GF-D8 (cell line): ENCODE measurements around the gene UBTD1.
"Not testable (repeated sequence)": the region's sequence is repeated elsewhere in the genome, so short reads cannot be mapped to it uniquely, and the experiment has no call there.

Source experiments
- DNase-seq: peaks from one replicate; lab custom pipeline; 2025; lab: John Stamatoyannopoulos, UW

Gene UBTD1, protein sequence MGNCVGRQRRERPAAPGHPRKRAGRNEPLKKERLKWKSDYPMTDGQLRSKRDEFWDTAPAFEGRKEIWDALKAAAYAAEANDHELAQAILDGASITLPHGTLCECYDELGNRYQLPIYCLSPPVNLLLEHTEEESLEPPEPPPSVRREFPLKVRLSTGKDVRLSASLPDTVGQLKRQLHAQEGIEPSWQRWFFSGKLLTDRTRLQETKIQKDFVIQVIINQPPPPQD

DNA sequence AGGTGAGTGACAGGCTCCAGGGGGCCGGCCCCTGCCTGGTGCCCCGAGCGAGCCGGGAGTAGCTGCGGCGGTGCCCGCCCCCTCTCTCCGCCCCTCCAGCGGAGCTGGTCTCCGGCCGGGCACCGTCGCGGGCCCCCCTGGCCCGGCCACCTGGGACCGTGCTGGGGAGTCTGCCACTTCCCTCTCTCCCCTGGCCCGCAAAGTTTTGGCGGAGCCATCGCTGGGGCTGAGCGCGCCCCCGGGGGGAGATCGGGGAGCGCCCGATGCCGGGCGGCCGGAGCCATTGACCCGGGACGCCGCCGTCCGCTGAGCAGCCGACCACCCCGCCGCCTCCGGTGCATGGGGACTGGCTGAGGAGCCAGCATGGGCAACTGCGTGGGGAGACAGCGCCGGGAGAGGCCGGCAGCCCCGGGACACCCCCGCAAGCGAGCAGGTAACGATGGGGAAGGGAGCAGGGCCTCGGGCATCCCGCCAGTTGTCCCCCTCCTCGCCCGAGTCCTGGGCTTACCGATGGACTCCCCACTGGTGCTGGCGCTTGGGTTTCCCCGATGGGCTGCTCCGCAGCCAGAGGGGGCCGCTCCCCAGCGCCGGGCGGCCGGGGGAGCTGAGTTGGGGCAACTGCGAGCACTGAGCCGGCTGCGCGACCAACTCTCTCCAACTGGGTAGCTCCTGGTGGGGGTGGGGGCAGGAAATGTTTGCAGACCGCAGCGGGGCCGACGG lies at the start of gene UBTD1:
Gene UBTD1, plus strand, starts transcription at position 84 of the 720 bp plus-strand sequence. Its CDS starts 280 bp downstream, at position 364.
- DNase-seq: no peak

DNA sequence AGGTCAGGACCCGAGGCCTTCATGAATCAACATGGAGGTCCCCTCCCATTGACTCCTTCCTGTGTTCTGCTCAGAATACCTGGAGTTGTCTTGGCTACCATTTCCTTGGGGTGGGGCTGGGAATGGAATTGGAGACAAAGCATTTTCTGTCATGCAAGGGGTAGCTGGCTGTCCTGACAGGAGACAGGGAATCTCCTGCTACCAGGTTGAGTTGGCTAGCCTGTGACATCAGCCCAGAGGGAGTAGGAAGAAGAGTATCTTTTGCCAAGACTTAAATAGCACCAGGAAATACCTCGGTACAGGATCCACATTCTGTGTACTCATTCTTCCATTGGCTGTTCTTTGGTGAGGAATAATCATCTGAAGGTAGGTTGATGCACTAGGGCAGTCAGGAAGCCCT lies 47.9 kb upstream of the UBTD1 start:
- DNase-seq: no peak

DNA sequence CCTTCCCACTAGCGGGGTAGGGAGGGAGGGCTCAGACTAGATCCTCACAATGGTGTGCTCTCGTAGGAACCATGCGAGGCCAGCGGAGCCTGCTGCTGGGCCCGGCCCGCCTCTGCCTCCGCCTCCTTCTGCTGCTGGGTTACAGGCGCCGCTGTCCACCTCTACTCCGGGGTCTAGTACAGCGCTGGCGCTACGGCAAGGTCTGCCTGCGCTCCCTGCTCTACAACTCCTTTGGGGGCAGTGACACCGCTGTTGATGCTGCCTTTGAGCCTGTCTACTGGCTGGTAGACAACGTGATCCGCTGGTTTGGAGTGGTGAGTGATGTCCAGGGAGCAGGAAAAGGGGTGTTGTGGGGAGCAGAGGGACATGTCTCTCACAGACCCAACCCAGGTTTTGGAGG lies 47.1 kb upstream of the UBTD1 start:
- DNase-seq: no peak

DNA sequence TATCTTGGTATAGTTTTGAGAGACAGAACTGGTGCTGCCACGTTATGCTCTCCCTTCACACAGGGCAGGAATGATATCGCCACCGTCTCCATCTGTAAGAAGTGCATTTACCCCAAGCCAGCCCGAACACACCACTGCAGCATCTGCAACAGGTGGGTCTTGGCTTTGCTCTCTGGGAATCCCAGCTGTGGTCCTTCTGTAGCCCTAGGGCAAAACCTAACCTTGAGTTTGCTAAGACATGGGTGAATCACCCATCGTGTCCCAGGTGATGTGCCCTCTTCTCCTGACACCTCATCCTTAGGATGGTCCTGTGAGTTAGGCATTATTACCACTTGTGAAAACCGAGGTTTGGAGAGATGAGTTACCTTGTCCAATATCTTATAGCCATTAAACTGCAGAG lies 46.4 kb upstream of the UBTD1 start:
- no peak for DNase-seq

DNA sequence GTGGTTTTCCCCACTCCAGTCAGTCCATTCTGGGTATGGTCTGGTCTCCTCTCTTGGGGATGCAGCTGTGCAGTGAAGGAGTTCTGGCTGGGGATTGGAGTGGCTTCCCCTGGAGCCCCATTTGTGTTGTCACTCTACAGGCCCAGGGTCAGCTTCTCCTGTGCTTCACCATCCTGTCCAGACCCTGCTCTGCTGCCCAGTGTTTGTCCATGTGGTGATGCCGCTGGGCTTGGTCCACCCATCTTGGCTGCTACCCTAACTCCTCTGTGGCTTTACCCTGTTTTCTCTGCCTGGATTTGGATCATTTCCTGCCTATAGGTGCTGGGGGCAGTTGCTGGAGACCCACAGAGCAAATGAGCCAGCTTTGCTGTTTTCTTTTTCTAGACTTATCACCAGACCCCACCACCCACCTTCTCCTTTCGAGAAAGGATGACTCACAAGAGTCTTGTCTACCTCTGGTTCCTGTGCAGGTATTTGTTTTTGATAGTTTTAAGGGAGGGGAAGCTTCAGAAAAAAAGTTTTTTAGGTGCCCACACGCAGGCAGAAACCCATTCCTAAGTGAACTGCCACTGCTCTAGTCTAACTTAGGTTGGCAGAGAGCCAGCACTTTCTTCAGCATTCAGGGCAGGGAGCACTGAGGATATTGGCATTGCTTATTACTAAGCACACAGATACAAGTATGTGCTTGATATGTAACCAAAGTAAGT lies 44.2 kb upstream of the UBTD1 start:
- no peak for DNase-seq

DNA sequence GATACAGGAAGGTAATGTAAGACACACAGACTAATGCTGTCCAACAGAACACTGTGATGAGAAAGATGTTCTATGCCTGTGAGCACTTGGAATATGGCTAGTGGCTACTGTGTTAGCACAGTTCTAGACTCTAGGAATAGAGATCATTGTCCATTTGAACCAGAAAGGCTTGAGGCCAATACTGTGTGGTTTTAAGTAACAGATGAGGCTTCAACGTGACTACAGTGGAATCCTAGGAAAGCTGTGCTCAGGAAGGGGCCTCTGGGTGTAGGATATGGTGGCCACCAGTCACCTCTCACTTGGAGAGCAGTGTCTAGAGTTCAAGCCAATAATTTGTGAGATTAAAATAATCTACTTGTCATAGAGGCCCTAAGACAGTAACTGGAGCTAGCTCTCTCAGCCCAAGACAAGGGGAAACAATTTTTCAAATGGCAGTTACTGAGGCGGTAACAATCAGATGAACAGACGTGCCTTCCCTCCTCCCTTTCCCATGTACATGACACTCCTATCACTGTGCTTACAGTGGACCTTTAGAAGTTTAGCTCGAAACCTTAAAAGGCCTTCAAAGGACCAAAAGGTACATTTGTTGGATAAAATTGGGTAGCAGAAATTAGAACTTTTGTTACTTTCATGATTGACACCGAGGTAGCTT lies 42.6 kb upstream of the UBTD1 start:
- no peak for DNase-seq

DNA sequence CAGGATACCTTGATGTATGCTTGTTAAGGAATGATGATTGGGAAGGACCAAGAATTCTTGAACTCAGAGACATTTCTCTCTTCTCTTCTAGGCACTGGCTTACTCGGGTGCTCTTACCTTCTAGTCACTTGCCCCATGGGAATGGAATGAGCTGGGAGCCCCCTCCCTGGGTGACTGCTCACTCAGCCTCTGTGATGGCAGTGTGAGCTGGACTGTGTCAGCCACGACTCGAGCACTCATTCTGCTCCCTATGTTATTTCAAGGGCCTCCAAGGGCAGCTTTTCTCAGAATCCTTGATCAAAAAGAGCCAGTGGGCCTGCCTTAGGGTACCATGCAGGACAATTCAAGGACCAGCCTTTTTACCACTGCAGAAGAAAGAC lies 42.0 kb upstream of the UBTD1 start:
- DNase-seq: no peak

DNA sequence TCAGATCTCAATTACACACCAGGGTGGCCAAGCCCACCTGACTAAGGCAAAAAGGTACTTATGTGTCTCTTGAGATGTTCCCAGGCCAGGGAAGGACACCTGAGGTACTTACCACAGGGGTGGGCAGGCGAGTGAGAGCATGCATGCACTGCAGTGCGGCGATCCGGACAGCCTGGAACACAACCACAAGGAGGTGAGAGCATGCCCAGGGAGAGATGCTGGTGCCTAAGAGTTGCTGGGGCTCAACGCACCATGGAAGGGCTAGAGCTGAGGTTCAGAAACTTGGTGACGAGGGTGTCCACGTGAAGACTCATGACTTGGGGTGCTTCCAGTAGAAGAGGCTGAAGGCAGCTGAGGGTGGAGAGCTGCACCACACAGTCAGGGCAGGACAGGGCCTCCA lies 39.6 kb upstream of the UBTD1 start:
- no peak for DNase-seq

DNA sequence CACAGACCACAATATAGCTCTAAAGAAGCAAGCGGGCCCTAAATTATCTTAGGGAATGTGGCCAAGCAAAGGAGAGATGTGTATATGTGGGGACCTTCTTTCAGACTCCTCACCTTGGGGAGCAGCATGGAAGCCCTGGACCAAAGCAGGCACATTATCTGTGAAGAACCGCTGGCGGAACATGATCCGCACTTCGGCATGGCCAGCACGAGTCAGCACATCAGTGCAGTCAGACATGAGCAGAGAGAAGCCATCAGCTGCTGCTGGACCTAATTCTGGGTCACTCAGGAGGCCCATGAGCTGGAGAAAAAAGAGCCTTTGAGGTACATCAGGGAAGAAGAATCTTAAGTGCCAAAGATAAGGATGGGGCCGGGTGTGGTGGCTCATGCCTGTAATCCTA lies 38.8 kb upstream of the UBTD1 start:
- no peak for DNase-seq

DNA sequence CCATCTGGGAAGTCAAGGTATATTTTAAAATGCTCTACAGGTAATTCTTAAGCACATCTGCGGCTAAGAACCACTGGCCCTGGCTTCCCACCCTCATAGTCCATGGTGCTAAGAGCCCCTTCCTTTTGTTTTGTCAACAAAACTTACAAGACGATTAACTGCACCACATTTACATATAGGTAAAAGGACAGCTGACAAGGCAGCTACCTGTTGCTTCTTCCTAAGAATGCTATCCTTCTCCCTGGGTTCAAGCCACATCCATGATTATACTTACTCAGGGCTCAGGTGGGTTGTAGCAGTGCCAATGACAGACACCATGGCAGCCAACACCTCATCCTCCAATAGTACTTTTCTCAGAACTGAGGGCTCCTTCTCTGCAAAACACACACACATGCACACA lies 36.4 kb upstream of the UBTD1 start:
- no peak for DNase-seq

DNA sequence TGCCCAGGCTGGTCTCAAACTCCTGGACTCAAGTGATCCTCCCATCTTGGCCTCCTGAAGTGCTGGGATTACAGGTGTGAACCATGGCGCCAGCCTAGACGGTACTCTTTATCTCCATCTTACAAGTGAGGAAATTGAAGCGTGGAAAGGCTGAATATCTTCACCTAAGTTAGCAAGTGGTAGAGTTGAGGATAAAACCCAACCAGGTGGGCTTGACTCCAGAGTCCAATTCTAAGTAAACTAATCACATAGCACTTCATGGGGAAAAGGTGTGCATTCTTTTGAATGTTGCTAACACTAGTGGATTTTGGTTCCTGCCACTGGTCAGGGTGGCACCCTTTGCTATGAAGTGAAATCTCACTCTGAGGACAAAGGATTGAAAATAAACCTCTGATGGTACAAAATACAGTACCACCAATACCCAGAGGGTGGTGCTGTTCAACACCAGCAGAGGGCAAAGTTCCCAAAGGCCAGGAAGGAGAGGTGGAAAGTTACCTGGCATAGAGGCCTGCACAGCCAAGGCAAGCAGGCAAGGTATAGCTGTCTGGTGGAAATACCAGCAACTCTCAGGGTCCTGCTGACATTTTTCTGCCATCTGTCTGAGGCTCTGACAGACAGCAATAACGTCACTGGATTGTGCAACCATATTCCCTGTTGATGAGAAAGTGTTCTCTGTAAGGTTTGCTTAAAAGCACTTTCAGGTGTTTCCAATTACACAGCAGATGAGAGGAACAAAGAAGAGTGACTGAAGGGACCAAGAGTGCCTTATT lies 35.2 kb upstream of the UBTD1 start:
- peak; percentile 10 for DNase-seq

DNA sequence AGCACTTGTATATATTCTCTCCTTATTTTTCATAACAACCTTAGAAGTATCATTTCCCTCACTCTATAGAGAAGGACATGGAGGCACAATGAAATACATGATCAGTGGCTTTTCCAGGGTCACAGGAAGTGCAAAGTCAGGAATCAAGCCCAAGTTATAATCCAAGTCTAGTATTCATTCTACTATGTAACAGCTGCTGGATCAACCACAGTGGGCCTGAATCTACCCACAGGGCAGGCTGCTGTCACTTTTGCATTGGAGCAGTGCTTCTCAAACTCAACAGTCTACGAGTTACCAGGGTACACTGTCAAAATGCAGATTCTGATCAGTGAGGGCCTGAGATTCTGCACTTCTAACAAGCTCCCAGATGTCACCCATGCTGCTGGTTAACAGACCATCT lies 34.5 kb upstream of the UBTD1 start:
- no peak for DNase-seq

DNA sequence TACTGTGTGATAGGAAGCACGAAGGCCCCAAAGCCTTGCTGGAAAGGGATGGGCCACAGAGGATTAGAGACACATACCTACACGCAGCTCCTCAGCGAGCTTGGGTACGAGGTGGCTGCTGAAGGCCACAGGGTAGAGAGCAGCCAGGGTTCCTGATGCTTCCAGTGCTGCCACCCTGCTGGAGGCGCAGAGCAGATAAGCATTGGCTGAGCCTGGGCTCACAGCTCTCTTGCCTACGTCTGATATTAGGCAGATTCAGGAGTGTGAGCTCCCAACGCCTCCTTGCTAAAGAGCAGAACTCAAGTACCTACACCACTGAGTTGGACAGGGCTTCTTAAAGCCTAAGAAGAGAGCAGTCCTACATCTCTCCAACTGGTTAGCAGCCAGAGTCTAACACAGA lies 32.7 kb upstream of the UBTD1 start:
- no peak for DNase-seq

DNA sequence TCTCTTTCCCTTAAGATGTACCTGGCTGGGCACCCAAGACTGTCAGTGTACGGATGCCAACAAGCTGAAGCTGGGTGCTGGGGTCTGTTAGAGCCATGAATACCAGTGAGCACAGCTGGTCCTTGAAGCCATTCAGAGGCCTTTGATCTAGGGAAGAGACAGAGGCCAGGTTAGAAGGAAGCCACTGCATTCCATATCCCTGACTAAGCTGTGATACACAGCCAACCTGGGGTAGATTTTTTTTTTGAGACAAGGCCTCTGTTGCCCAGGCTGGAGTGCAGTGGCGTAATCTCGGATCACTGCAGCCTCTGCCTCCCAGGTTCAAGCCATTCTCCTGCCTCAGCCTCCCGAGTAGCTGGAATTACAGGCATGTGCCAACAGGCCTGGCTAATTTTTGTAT lies 32.0 kb upstream of the UBTD1 start:
- DNase-seq: no peak

DNA sequence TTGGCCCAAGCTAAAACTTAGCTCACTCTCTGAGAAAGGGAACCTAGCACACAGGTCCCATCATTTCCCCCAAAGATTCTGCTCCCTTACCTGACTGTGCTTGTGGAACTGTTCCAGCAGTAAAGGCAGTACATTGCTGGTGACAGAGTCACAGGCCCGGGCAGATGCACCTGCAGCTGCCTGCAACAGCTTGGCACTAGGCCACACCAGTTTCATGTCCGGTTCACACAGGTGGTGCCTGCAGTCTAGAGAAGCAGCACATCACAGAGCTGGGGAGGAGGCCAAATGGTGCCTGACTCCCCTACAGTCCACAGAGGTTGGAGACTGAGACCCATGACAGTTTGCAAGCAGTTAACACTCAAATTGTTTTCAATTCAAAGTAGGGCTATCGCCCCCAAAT lies 30.6 kb upstream of the UBTD1 start:
- DNase-seq: no peak

DNA sequence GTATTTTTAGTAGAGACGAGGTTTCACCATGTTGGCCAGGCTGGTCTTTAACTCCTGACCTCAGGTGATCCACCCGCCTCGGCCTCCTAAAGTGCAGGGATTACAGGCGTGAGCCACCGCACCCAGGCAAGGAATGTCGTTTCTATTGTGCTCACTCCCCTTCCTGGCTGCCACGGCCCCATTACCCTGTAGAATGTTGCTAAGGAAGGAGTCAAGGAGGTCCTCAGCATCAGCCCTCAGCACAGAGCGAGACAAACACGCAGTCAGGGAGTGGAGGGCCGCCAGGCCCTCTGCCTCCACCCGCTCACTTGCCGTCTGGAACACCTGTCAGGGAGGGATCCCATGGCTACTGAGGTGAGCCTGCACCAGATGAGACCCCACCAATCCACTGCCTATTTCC lies 29.9 kb upstream of the UBTD1 start:
- DNase-seq: not testable (repeated sequence)

DNA sequence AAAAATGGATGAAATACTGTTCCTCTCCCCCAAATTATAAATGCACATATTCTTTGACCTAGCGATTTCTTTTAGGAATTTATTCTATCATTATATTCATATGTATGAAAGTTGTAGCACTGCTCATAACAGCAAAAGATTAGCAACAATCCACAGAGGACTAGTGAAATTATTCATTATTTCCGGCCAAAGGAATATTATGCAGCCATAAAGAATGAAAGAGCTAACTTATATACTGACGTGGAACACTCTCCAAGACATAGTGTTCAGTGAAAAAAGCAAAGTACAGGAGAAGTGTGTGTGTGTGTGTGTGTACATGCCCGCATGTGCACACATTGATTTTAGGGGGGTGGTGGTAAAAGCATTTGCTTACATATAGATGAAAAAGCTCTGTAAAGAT lies 23.8 kb upstream of the UBTD1 start:
- DNase-seq: no peak

DNA sequence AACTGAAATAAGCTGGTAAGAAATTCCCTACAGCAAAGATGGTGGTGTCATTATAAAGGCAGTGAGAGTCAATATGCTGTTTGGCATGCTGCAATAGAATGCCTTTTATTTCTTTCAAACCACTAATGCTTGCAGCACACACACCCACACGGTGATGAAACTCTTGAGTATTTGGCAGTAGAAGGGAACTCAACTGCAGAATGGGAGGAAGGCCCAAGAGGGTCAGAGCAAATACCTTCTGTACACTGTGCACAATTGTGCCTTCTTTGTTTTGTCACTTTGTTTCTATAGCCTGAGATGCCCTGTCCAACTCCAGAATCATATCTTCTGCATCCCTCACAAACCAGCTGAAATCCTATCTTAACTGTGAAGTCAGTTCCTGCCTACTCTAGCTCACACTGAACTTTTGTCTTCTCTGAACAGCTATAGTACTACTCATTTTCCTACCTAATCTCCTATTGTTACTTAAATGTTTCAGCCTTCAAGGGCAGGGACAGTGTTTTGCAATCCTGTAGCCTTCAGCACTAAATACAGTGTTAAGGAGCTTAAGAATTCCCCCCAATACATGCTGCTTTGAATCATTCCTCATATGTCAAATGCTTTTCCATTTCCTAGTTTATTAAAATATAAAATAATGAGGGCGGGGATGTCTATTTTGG lies 22.7 kb upstream of the UBTD1 start:
- peak; percentile 75 for DNase-seq

DNA sequence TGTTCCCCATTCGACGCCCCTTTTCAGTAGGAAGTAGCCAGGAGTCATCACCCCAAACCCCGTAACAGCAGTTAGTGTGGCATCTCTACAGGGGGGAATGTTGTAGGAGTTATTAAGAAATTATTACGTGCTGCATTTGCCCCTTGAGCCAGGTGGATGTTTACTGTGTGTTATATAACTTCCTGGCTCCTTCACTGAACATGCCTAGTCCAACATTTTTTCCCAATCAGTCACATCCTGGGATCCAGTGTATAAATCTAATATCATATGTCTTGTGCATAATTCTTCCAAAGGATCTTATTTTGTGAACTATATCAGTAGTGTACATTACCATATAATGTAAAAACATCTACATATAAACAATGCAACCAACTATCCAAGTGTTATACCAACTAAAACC lies 19.3 kb upstream of the UBTD1 start:
- not testable (repeated sequence) for DNase-seq

DNA sequence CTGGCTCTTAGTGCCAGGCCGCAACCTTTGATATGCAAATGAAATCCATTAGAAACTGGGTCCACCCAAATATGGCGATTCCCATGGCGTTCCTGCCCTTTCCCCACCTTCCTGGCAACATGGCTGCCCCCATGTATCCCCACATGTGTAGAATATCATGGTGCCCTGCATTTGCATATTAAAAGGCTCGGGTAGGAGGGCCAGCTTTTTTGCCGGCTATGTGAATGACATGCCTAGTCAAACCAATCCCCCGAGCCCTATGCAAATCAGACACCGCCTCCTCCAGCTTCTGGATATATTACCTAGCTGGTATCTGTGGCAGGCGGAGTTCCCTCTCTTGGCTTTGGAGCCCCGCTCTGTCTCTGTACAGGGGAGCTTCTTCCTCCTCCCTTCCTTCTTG lies 18.8 kb upstream of the UBTD1 start:
- DNase-seq: no peak

DNA sequence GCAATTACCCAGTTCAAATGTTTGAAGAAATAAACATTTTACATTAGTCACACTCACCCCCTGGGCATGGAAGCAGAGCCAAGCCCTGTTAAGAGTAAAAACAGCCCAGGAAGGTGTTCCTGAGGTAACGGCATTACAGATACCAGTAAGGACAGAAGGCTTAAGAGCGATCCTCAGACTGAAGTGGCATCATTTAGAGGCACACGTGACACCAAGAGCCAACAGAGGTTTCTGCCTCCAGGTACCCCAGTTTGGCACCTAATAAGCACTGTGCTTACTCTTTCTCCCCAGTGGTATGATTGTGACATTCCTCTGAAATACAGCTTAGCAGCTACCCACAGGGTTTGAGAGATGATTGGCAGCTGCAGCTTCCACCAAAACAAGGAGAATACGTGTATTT lies 17.7 kb upstream of the UBTD1 start:
- no peak for DNase-seq

DNA sequence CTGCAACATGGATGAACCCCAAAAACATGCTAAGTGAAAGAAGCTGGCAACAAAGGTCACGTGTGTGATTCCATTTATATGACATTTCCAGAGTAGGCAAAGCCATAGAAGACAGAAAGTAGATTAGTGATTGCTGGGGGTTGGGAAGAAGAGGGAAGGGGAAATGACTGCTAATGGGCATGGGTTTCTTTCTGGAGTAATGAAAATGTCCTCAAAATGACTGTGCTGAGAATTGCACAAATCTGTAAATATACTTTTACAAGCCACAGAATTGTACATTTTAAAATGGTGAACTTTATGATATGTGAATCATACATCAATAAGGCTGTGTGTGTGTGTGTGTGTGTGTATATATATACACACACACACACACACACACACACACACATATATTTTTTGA lies 16.3 kb upstream of the UBTD1 start:
- DNase-seq: no peak
